ENCODE results near the gene SPINK1. TPM values are rescaled to one million over a fixed set of nuclear protein-coding genes. Genes with fewer than 3 reads are reported as not detected.

The SPINK1 gene
- total RNA-seq, 1 donor from 2014 or later: not detected

- intact Hi-C loops (cut with DNase I): no loop called here
- Histone ChIP-seq H3K27ac (no peak overlapping the region), H3K4me3 (no peak overlapping the region), H3K27me3 (no peaks in the 10 kb centered on the region), H3K36me3 (no peaks in the 10 kb centered on the region), H3K4me1 (no peaks in the 10 kb centered on the region), H3K9me3 (no peaks in the 10 kb centered on the region)
- no peak for DNase-seq (ENCODE audit: low spot score in 2 of 2)
- no peak for TF ChIP-seq CTCF (IDR thresholded peaks at IDR 0.05)
Observed at GRCh38 chr5:147852365-147852764, 20.9 kb upstream of the SPINK1 start.

GRCh38 chr5:147851578-147851977 is 20.1 kb upstream of the SPINK1 start:
- H3K9me3 ChIP-seq: no peaks in the 10 kb centered on the region
- no peaks in the 10 kb centered on the region for H3K4me1 ChIP-seq
- H3K4me3 ChIP-seq: no peak overlapping the region
- no peaks in the 10 kb centered on the region for H3K36me3 ChIP-seq
- intact Hi-C loops (cut with DNase I): no loop called here
- H3K27me3 ChIP-seq: no peaks in the 10 kb centered on the region
- no peak overlapping the region for H3K27ac ChIP-seq
- TF ChIP-seq CTCF (IDR thresholded peaks at IDR 0.05): no peak
- no peak for DNase-seq (ENCODE audit: low spot score in 2 of 2)

GRCh38 chr5:147849226-147849625 is 17.8 kb upstream of the SPINK1 start:
- intact Hi-C loops (cut with DNase I): no loop called here
- TF ChIP-seq CTCF (IDR thresholded peaks at IDR 0.05): no peak

GRCh38 chr5:147845618-147846017 is 14.1 kb upstream of the SPINK1 start:
- intact Hi-C loops (cut with DNase I): no loop called here
- Histone ChIP-seq H3K4me1 (no peaks in the 10 kb centered on the region), H3K9me3 (no peaks in the 10 kb centered on the region), H3K36me3 (no peaks in the 10 kb centered on the region), H3K27me3 (no peaks in the 10 kb centered on the region), H3K4me3 (no peak overlapping the region), H3K27ac (no peak overlapping the region)
- no peak for DNase-seq (ENCODE audit: low spot score in 2 of 2)
- TF ChIP-seq CTCF (IDR thresholded peaks at IDR 0.05): no peak

More at GRCh38 chr5:147849226-147849625, 17.8 kb upstream of the SPINK1 start:
- Histone ChIP-seq H3K27ac (no peak overlapping the region), H3K36me3 (no peaks in the 10 kb centered on the region), H3K9me3 (no peaks in the 10 kb centered on the region), H3K4me1 (no peaks in the 10 kb centered on the region), H3K4me3 (no peak overlapping the region), H3K27me3 (no peaks in the 10 kb centered on the region)
- no peak for DNase-seq (ENCODE audit: low spot score in 2 of 2)

- intact Hi-C loops (cut with DNase I): no loop called here
- no peak for TF ChIP-seq CTCF (IDR thresholded peaks at IDR 0.05)
- DNase-seq (ENCODE audit: low spot score in 2 of 2): no peak
Observed at GRCh38 chr5:147844846-147845245, 13.4 kb upstream of the SPINK1 start.

GRCh38 chr5:147842869-147843268 is 11.4 kb upstream of the SPINK1 start:
- Histone ChIP-seq H3K4me3 (no peak overlapping the region), H3K27ac (no peak overlapping the region), H3K4me1 (no peaks in the 10 kb centered on the region), H3K27me3 (no peaks in the 10 kb centered on the region), H3K9me3 (no peaks in the 10 kb centered on the region), H3K36me3 (no peaks in the 10 kb centered on the region)
- no peak for DNase-seq (ENCODE audit: low spot score in 2 of 2)
- TF ChIP-seq CTCF (IDR thresholded peaks at IDR 0.05): no peak
- intact Hi-C loops (cut with DNase I): no loop called here

More at GRCh38 chr5:147844846-147845245, 13.4 kb upstream of the SPINK1 start:
- Histone ChIP-seq H3K9me3 (no peaks in the 10 kb centered on the region), H3K27me3 (no peaks in the 10 kb centered on the region), H3K36me3 (no peaks in the 10 kb centered on the region), H3K27ac (no peak overlapping the region), H3K4me1 (no peaks in the 10 kb centered on the region), H3K4me3 (no peak overlapping the region)
